GM21576 (cell line): ENCODE data around the gene TRAP1.

Experiments used
- ATAC-seq: cut with Tn5 transposase; IDR thresholded peaks from one replicate; pipeline ENCODE4 v1.9.1; 2021; ENCODE audit warnings: mild to moderate bottlenecking, moderate library complexity; ENCODE audit not compliant: unreplicated experiment

The TRAP1 gene

DNA sequence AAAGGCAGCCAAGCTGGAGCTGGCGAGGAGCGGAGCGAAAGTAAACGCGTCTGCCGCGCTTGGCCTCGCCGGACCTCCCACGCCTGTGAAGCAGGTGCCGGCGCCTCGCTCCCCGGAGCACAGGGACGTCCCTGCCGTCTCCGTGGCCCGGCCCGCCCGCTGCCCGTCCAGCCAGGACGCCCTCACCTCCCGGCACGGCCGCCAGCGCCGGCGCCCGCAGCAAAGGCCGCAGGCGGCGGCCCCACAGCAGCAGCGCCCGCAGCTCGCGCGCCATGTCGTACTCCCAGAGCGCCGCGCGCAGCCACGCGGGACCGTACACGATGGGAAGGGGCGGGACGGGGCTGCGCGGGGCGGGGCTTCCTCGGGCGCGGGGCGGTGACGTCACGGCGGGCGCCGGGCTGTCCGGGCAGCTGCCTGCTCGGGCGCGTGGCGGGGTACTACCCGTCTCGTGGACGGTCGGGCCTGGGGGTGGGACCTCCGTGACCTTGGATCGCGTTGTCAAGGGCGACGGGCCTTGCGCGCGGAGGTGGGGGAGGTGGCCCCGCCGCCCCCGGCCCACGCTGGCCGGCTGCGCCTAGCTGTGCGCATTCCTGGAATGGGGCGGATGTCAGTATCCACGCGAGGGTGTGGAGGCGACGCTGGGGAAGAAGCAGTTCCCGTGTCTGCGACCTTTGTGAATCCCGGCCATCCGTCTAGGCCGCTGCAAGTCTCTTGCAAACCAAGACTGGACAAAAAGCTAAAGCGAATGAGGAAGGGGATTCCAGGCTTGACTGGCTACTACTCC lies at the start of gene TRAP1:
Gene TRAP1, minus strand, starts transcription at position 290 of the 784 bp plus-strand sequence. Its CDS starts 16 bp downstream, at position 274.
- ATAC-seq: peak; percentile 72

DNA sequence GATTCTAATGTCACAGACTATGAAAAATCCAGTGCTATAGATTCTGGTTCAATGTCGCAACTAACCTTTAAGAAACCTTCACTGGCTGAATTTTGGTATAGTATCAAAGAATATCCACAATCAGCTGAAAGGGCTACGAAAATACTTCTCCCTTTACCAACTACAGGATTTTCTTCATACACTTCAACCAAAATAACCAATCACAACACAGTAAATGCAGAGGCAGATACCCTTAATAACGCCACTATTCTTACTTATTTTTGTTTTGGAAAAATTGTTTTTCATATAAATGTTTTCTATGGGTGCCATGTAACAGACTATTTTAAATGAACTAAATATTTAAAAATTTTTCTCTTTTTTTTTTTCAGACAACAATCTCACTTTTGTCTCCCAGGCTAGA lies 48.9 kb upstream of the TRAP1 start:
- no peak for ATAC-seq

DNA sequence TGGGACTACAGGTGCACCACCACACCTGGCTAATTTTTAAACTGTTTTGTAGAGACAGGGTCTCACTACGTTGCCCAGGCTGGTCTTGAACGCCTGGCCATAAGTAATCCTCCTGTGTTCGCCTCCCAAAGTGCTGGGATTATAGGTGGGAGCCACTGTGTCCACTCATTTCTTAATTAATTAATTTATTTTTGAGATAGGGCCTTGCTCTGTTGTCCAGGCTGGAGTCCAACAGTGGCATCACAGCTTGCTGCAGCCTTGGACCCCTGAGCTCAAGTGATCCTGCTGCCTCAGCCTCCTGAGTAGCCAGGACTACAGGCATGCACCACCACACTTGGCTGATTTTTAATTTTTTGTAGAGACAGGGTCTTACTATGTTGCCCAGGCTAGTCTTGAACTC lies 47.1 kb upstream of the TRAP1 start:
- no peak for ATAC-seq

DNA sequence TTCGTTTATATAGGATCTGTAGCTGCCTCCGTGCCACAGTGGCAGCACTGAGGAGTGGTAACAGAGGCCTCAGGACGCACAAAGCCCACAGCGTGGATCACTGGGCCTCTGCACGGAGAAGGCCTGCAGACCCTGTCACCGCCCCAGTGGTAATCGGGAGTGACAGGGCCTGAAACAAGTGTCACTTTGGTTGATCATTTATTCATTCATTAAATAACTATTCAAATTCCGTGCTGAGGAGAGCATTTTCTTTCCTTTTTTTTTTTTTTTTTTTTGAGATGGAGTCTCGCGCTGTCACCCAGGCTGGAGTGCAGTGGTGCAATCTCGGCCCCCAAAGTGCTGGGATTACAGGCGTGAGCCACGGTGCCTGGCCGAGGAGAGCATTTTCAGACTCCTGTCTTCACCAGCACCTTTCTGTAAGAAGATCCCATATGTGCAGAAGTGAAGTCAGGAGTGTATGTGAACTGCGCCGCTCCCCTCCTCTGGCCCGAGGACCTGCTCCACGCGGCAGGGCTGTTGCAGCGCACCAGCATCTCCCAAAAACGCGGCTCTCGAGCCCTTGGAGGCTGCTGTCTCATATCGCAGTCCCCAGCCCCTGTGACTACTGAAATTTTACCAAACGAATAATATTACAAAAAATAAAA lies 44.9 kb upstream of the TRAP1 start:
- ATAC-seq: no peak

DNA sequence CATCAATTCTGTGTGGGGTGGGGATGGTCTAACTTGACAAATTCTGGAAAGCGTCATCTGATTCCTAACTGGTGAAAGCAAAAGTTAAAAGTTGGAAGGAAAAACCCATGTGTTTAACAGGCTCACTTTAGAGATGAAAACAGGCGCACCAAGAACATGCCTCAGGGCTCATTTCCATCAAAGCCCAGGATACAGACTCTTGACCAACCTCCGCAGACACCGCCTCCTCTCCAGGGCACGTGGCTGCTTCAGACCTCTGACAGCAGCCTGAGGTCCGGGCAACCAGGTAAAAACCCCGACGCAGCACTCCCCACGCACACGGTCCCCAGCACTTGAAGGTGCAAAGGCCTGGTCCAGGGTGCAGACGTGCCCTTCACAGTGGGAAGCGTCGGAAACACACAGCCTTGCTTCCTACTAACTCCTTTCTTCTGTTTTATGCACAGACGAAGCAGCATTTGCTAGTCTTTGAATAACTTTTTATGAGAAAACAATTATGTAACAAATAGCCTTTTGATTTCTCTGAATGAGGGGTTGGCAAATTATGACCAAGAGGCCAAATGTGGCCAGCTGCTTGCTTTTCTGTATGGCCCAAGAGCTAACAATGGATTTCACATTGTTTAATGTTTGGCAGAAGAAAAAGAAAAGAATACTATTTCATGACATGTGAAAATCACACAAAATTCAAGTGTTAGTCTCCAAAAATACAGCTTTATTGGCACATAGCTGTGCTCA lies 44.2 kb upstream of the TRAP1 start:
- no peak for ATAC-seq

DNA sequence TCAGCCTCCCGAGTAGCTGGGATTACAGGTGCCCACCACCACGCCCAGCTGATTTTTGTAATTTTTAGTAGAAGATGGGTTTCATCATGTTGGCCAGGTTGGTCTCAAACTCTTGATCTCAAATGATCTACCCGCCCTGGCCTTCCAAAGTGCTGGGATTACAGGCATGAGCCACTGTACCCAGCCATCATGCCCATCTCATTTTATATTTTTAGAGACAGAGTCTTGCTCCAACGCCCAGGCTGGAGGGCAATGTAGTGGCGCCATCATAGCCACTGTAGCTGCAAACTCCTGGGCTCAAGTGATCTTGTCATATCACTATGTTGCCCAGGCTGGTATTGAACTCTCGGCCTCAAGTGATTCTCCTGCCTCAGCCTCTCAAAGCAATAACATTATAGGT lies 43.2 kb upstream of the TRAP1 start:
- ATAC-seq: no peak

DNA sequence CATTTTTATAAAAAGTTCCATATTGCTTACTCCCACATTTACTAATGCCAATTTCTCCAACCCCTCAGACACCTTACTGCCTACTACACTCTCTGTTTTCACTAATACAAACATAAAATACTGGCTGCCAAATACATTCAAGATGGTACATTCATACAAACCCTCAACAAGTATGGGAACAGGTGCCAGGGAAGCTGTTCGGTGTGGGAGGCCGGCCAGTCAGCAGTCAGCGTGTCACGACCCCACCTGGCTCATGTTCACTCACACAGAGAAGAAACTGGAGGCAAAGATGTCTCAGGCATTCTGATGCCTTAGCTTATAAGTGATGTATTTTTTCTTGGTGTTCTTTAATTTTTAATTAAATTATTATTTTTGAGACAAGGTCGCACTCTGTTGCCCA lies 42.4 kb upstream of the TRAP1 start:
- ATAC-seq: no peak

DNA sequence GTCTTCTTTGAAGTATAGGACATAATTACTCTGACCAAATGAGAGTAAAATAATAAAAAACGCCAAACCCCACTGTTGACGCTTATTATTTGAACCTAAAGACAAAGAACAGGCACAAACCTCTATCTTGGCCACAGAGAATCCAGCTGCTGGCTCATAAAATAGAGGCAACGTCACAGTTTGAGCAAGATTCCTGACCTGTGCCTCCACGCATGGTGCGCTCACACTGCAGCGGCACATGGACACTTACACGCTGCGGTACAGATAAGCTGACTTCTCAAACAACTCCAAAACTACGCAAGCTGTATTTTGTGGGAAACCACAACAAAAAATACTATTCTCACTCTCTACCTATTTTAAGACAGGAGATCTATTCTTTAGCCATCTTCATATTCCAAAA lies 38.8 kb upstream of the TRAP1 start:
- ATAC-seq: no peak

DNA sequence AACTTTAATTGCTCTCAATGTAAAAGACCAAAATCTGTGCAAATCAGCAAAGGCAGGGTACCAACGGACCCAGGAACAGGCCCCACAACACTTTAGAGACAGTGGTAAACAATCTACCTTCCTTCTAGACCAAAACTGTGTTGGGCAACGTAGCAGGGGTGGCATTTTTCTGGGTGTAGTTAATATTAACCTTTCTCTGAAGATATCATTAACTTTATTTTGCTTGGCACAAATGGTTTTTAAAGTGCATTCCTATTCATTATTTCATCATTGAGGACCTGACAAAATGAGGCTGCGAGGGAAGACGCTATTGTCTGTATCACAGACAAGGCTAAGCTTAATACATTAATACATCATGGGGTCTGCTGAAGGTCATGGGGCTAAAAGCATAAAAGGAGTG lies 37.9 kb upstream of the TRAP1 start:
- ATAC-seq: no peak

DNA sequence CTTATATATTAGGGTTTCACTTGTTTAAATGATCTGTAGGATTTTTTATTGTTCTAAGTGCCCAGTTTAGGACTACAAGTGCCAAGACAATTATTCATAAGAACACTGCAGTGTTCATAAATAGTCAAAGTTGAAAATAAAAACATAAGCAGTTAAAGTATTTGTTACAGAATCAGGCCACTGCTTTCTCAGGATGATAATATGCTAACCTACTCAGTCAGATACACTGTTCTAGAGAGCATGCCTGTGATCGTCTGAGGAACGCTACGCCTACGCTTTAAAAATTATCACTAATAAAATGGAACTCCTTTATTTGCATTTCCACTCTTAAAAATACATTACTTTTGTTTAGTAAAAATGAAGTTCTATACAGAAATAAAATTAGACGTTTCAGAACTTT lies 37.4 kb upstream of the TRAP1 start:
- ATAC-seq: no peak

DNA sequence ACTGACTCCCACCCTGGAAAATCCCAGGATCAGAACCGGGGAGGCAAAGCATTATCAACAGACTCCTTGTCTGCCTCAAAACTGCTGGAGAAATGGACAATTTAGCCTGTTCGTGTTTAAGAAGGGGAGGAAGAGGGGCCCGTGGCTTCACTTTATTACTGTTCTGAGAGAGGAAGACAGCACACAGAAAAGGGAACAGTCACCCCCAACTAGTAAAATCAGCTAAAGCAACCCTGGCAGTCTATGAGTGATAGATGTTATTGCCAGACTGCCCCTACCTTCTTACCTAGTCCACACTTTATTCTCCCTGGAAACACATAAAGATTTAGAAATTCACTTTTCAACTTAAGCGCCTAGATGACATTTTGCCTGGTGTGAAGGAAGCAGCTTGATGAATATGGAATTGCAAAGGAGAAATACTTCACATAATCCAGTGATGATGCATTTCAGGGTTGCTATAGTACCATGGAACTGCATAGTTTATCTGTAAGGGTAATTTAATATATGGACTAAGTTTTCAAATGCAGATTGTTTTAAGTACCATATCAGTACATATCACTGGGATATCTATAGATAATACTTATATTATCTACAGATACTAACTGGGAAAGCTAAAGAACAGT lies 36.9 kb upstream of the TRAP1 start:
- no peak for ATAC-seq

DNA sequence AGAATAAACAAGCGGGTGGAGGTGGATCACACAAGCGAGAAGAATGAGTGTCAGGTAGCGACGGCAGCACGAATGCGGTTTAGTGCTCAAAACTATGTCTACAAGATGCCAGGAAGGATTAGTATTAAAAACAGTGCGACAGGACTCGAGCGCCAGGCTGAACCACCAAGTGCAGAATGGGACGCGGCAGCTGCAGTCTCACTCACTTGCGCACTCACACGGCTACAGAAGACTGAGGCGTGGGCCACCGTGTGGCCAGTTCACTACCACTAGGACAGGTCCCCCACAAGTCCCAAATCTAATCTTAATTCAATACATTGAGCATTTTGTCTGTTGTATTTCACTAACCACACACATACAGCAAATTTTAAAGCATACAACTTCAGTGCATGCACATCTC lies 35.7 kb upstream of the TRAP1 start:
- ATAC-seq: no peak

DNA sequence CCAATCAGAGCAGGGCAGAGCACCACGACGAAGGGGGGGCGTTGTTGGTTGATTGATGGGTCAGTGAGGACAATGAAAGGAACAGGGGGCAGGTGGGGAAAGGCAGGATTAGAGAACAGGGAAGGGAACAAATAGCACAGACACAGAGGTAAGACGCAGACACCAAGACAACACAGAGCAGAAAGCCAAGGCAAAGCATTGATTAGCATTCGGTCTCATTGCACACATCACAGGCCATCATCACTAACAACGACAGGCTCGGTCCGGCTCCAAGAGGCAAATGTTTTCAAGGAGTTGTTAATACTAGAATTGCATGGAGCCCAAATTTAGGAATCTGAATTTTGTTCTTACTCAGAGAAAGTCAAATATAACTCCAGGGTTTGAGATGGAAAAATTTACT lies 34.6 kb upstream of the TRAP1 start:
- ATAC-seq: no peak

DNA sequence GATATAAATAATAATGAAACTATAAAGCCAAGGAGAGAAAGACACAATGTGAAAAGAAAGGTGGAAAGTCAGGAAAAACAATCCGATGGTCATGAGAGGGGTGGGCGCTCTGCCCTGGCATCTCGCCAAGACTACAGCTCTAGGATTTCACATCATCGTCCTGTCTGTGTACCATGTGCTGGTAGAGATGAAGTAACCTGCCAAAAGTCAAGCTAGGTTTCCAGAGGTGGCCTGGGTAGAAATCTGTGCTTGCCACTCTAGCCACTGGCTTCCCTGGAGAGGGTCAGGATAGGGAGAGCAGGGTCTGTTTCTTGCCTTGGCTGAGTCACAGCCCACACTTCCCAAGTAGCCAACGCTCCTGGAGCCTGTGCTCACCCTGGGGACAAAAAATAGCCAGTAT lies 31.0 kb upstream of the TRAP1 start:
- no peak for ATAC-seq

DNA sequence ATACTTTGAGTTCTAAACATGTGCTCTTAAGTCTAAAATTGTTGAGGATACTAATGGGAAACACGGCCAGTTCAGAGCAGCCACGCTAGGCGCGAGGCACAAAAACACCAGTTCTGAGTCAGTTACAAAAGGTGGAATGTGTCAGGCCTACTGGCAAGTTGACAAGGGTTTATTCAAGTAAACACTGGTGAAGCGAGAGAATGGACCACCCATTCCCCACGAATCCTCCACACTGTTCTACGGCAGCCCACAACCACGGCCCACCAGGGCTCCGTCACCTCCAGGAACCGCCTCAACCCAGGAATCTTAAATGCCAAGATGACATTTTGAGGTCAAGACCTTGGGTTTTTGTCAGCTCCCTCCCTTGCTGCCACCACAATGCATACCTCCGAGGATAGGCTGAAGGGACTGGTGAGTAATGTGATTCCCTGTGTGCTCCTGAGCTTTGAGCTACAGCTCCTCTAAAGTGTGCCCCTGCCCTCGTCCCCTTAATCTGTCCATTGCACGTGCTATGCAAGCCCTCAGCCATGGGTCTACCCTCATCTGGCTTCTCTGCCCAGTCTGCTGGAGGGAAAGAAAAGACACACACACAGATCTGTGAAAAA lies 28.5 kb upstream of the TRAP1 start:
- no peak for ATAC-seq

DNA sequence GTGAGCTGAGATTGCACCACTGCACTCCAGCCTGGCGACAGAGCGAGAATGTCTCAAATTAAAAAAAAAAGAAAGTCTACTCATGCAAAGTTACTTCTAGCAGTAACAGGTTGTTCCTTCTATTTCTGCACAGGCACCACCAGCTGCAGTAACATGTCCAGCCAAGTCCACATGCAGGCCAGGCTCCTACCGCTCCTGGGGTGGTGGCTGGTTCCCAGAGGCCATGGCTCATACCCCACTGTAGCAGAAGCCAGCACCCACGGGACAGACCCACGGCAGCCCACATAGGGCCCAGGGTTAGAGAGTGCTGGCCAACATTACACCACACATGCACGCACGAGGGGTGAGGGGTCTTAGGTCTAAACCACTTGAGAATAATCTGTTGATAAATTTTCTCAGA lies 26.7 kb upstream of the TRAP1 start:
- ATAC-seq: no peak

DNA sequence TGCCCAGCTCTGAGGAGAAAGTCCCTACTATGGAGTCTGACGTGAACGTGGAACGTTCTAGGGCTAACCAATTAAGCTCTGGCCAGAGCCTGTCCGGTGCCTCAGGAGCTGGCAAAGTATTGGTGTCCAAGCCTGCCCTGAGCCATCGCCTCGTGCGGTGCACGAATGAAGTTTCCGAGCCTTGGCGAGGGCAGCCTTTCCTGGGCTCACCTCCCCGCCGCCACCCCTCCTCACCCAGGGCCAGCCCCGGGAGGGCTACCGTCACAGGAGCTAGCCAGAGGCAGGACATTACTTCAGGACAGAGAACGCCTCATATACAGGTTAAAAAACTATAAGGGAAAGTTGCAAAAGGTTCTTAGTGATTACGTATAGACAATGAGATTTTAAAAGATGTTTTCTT lies 23.6 kb upstream of the TRAP1 start:
- no peak for ATAC-seq

DNA sequence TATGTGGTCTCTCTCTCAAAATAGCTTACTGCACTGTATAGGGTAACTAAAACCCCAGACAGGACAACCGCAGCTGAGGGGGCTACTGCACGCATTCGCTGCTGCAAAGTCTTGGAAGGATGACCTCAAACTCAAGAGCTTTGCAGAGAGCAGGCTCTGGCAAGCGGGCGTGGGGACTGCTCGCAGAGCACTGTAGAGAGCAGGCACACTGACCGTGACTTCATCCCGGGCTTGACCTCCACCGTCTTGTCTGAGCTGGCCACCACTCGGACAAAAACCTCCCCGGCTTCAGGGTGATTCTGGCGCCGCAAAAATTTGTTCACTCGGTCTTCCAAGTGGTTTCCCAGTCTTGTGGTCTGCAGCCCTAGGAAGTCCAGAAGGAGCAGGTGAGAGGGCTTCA lies 22.9 kb upstream of the TRAP1 start:
- ATAC-seq: no peak

DNA sequence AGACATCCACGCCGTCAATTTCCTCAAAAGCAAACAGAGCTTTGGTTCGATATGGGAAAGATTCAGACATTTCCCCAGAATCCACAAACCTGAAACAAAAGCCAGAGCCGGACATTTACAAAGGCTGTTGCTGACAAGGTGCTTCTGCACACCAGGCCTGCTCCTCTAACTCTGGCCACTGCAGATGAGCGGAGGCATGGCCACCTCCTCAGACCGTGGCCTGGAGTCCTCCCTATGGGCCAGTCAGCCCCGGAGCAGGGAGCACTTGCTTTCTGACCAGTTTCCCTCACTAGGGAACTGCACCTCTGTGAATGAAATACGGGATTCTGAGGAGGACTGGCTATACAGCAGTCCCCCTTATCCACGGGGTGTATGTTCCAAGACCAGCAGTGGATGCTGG lies 22.3 kb upstream of the TRAP1 start:
- ATAC-seq: no peak

DNA sequence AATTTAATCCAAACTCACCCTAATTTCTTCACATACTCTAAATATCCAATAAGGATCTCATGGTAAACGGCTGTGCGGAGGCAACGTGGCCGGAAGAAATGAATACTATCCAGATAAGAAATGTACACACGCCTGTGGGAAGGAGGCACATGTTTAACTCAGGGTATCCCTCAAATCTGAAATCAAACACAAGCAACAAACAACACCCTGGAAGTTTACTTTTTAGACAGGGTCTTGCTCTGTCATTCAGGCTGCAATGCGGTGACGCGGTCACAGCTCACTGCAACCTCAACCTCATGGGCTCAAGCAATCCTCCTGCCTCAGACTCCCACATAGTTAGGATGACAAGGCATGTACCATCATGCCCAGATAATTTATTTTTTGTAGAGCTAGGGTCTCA lies 21.2 kb upstream of the TRAP1 start:
- ATAC-seq: no peak

DNA sequence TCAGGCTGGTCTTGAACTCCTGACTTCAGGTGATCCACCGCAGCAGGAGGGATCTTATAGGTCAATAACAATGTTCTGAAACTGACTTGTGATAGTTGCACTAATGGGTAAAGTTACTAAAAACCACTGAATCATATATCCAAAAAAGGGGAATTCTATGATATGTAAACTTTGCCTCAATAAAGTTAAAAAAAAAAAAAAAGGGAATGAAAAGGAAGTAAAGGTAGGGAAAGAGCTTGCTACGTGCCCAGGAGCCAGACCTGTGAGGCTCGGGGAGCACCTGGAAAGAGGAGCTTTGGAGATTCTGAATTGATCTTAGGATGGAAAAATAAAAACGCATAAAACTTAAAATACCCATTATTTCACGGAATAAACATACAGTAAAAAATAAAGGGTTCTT lies 20.8 kb upstream of the TRAP1 start:
- no peak for ATAC-seq
